Esophagus squamous epithelium (tissue), 4 donors: ENCODE data around the gene GALR2.

Experiments used
- CTCF ChIP-seq, 6 experiments: fragments of 450-650 bp in 4 of 6; fragments of 200-600 bp in 2 of 6; sonication (generic) in 2 of 6; IDR thresholded peaks; one replicate each; pipeline ENCODE4 v1.5.1; 2016 to 2019; ENCODE audit warnings: antibody characterized with exemption in 6 of 6, mild to moderate bottlenecking in 4 of 6, moderate library complexity in 4 of 6
- POLR2A ChIP-seq, 4 donors: fragments of 450-650 bp; IDR thresholded peaks; one replicate each; pipeline ENCODE4 v1.6.1; 2017; ENCODE audit warnings: antibody characterized with exemption in 4 of 4, mild to moderate bottlenecking in 4 of 4, moderate library complexity in 3 of 4

GRCh38 chr17:76071531-76072147, 2.9 kb upstream of the GALR2 start:
- no peak for TF ChIP-seq POLR2A (IDR thresholded peaks at IDR 0.05)
- no peak for TF ChIP-seq CTCF (IDR thresholded peaks at IDR 0.05)
